HepG2 (cell line): ENCODE results near the gene NCR3LG1. TPM values are rescaled to one million over a fixed set of nuclear protein-coding genes. Genes with fewer than 3 reads are reported as not detected.

Experiments used
- CSRNP2 ChIP-seq: sonication (generic); formaldehyde crosslinking; conservative IDR thresholded peaks from 2 replicates; pipeline ENCODE4 v1.8.0; 2022; ENCODE audit warnings: low read depth, missing genetic modification reagents
- DRAP1 ChIP-seq: IDR thresholded peaks from 2 replicates; pipeline ENCODE4 v1.6.1; 2016; ENCODE audit warnings: missing genetic modification reagents, missing compliant biosample characterization
- HOXD1 ChIP-seq: sonication (generic); formaldehyde crosslinking; IDR thresholded peaks from 2 replicates; pipeline ENCODE4 v1.5.0; 2020; ENCODE audit warnings: missing genetic modification reagents
- IRF1 ChIP-seq: sonication (generic); formaldehyde crosslinking; IDR thresholded peaks from 2 replicates; pipeline ENCODE4 v1.4.0; 2020; ENCODE audit warnings: low read depth, mild to moderate bottlenecking, missing genetic modification reagents
- KMT2A ChIP-seq: sonication (generic); formaldehyde crosslinking; IDR thresholded peaks from 2 replicates; pipeline ENCODE4 v1.4.0; 2020; ENCODE audit warnings: missing genetic modification reagents
- MZF1 ChIP-seq: sonication (generic); formaldehyde crosslinking; IDR thresholded peaks from 2 replicates; pipeline ENCODE4 v1.8.1; 2023; ENCODE audit warnings: mild to moderate bottlenecking, missing genetic modification reagents, borderline replicate concordance
- NFAT5 ChIP-seq: sonication (generic); formaldehyde crosslinking; IDR thresholded peaks from 2 replicates; pipeline ENCODE4 v1.4.0; 2020; ENCODE audit warnings: missing genetic modification reagents
- PAWR ChIP-seq: sonication (generic); formaldehyde crosslinking; IDR thresholded peaks from 2 replicates; pipeline ENCODE4 v1.4.0; 2020; ENCODE audit warnings: missing genetic modification reagents, mild to moderate bottlenecking, borderline replicate concordance
- SIX1 ChIP-seq: sonication (generic); formaldehyde crosslinking; IDR thresholded peaks from 2 replicates; pipeline ENCODE4 v1.4.0; 2020; ENCODE audit warnings: missing genetic modification reagents, borderline replicate concordance
- SMAD9 ChIP-seq: sonication (generic); formaldehyde crosslinking; IDR thresholded peaks from 2 replicates; pipeline ENCODE4 v1.5.1; 2020; ENCODE audit warnings: mild to moderate bottlenecking, missing genetic modification reagents
- SNAPC2 ChIP-seq: sonication (generic); formaldehyde crosslinking; IDR thresholded peaks from 2 replicates; pipeline ENCODE4 v1.8.1; 2022; ENCODE audit warnings: mild to moderate bottlenecking, missing genetic modification reagents
- SP4 ChIP-seq: sonication (generic); formaldehyde crosslinking; IDR thresholded peaks from 2 replicates; pipeline ENCODE4 v1.8.1; 2023; ENCODE audit warnings: mild to moderate bottlenecking, missing genetic modification reagents
- TERF1 ChIP-seq: sonication (generic); formaldehyde crosslinking; IDR thresholded peaks from 2 replicates; pipeline ENCODE4 v1.8.0; 2022; ENCODE audit warnings: mild to moderate bottlenecking, missing genetic modification reagents, moderate library complexity
- UBTF ChIP-seq: sonication (generic); formaldehyde crosslinking; IDR thresholded peaks from 2 replicates; pipeline ENCODE4 v1.4.0; 2020; ENCODE audit warnings: mild to moderate bottlenecking, missing genetic modification reagents
- ZFP36L1 ChIP-seq: sonication (generic); formaldehyde crosslinking; IDR thresholded peaks from 2 replicates; pipeline ENCODE4 v1.8.0; 2022; ENCODE audit warnings: mild to moderate bottlenecking, missing genetic modification reagents, moderate library complexity
- ZNF232 ChIP-seq: sonication (generic); formaldehyde crosslinking; IDR thresholded peaks from 2 replicates; pipeline ENCODE4 v1.4.0; 2020; ENCODE audit warnings: missing genetic modification reagents, borderline replicate concordance
- ZNF605 ChIP-seq: sonication (generic); formaldehyde crosslinking; IDR thresholded peaks from 2 replicates; pipeline ENCODE4 v1.8.0; 2022; ENCODE audit warnings: mild to moderate bottlenecking, missing genetic modification reagents
- polyA plus RNA-seq, 8 experiments: library from polyadenylated mRNA; depleted of rRNA in 3 of 8; stranded (reverse) in 7 of 8; unstranded in 1 of 8; fragments of >200 nt; fragmentation: Illumina TruSeq in 4 of 8; extraction: Trizol in 4 of 8; gene quantifications; 2 replicates each; pipeline versions ENCODE4 v1.2.1 to v1.2.3, GENCODE V29; 2011 to 2016; ENCODE audit warnings: low read depth in 4 of 8, missing spikeins in 1 of 8, mixed read lengths in 1 of 8; ENCODE audit not compliant: insufficient read depth in 1 of 8
- total RNA-seq, 5 experiments: library from RNA; depleted of rRNA; stranded (reverse); fragments of >200 nt; fragmentation: Illumina TruSeq; extraction: Trizol; gene quantifications; 2 replicates each; pipeline ENCODE4 v1.2.3, GENCODE V29; 2016; ENCODE audit warnings: low read depth in 1 of 5

Gene NCR3LG1
- total and polyA plus RNA-seq, 2 of the 13 experiments (the other 11 are each of a cell fraction or from before 2014, with no cell fraction given): 16.1 to 25.1 TPM

GRCh38 chr11:17351510-17352176, at the start of gene NCR3LG1 (continued):
- TF ChIP-seq NFAT5 (CRISPR knock-in tag) (0 out of 2 replicates have a peak, but pooled peaks have one; percentile 79), TERF1 (CRISPR knock-in tag) (no peak), SMAD9 (CRISPR knock-in tag) (peak; percentile 95), ZNF232 (peak; percentile 60; the same call in 1 of the 2 replicates), ZNF605 (peak; percentile 51), SNAPC2 (CRISPR knock-in tag) (no peak), DRAP1 (CRISPR knock-in tag) (no peak), KMT2A (peak; percentile 72), PAWR (CRISPR knock-in tag) (peak; percentile 42; the same call in 1 of the 2 replicates), SP4 (no peak), IRF1 (CRISPR knock-in tag) (no peak), CSRNP2 (no peak), ZFP36L1 (peak; percentile 79; the same call in 1 of the 2 replicates), MZF1 (CRISPR knock-in tag) (peak; percentile 25; the same call in 1 of the 2 replicates), UBTF (CRISPR knock-in tag) (peak; percentile 34; the same call in 1 of the 2 replicates), SIX1 (CRISPR knock-in tag) (no peak), HOXD1 (0 out of 2 replicates have a peak, but pooled peaks have one; percentile 48)
